Tibial nerve (tissue), 4 donors: ENCODE results near the gene C12orf75. TPM values are rescaled to one million over a fixed set of nuclear protein-coding genes. Genes with fewer than 3 reads are reported as not detected.

ENCODE experiments used
- DNase-seq, 2 donors: peaks; one replicate each; pipeline ENCODE4 v3.0.0-alpha.2; 2019; ENCODE audit warnings: low spot score in 2 of 2
- H3K27ac ChIP-seq, 4 donors: fragments of 200-600 bp; sonication (generic) in 3 of 4; one replicate each; pipeline ENCODE4 v1.5.1; 2017 to 2019; ENCODE audit warnings: mild to moderate bottlenecking in 1 of 4
- H3K27me3 ChIP-seq, 2 donors: fragments of 200-600 bp; sonication (generic) in 1 of 2; one replicate each; pipeline versions ENCODE4 v1.5.1 to v1.6.0; 2017 to 2019
- H3K36me3 ChIP-seq, 3 donors: fragments of 200-600 bp; sonication (generic); one replicate each; pipeline ENCODE4 v1.5.1; 2018 to 2019
- H3K4me1 ChIP-seq, 4 donors: fragments of 200-600 bp; sonication (generic) in 3 of 4; one replicate each; pipeline ENCODE4 v1.5.1; 2017 to 2019
- H3K4me3 ChIP-seq, 4 donors: fragments of 200-600 bp; sonication (generic) in 3 of 4; one replicate each; pipeline ENCODE4 v1.5.1; 2017 to 2019; ENCODE audit warnings: mild to moderate bottlenecking in 1 of 4, moderate library complexity in 1 of 4
- H3K9me3 ChIP-seq, 4 donors: fragments of 200-600 bp; sonication (generic) in 3 of 4; one replicate each; pipeline ENCODE4 v1.5.1; 2017 to 2019
- EP300 ChIP-seq, 2 donors: sonication (generic); formaldehyde crosslinking; IDR thresholded peaks; one replicate each; pipeline ENCODE4 v1.6.1; 2017; ENCODE audit warnings: antibody characterized with exemption in 2 of 2, mild to moderate bottlenecking in 1 of 2
- POLR2A ChIP-seq, 2 donors: fragments of 450-650 bp; IDR thresholded peaks; one replicate each; pipeline ENCODE4 v1.6.1; 2017; ENCODE audit warnings: antibody characterized with exemption in 2 of 2, mild to moderate bottlenecking in 2 of 2, moderate library complexity in 2 of 2
- WGBS, 2 donors: methylation state at CpG; one replicate each; pipeline ENCODE4 v1.1.5; 2018; 5-methylcytosine and 5-hydroxymethylcytosine counted together
- total RNA-seq, 4 donors: library from RNA; depleted of rRNA; stranded (reverse); fragments of >200 nt; gene quantifications; one replicate each; pipeline ENCODE4 v1.1.0, GENCODE V29; 2016
- TF ChIP-seq, protein P1 (sequence below), 5 experiments: fragments of 200-600 bp in 3 of 5; fragments of 450-650 bp in 2 of 5; sonication (generic) in 3 of 5; IDR thresholded peaks; one replicate each; pipeline ENCODE4 v1.5.1; 2016 to 2019; ENCODE audit warnings: antibody characterized with exemption in 5 of 5, mild to moderate bottlenecking in 3 of 5, moderate library complexity in 2 of 5

The C12orf75 gene
- total RNA-seq, 4 donors from 2014 or later: 12.6 to 29.7 (median 18.9) TPM

DNA sequence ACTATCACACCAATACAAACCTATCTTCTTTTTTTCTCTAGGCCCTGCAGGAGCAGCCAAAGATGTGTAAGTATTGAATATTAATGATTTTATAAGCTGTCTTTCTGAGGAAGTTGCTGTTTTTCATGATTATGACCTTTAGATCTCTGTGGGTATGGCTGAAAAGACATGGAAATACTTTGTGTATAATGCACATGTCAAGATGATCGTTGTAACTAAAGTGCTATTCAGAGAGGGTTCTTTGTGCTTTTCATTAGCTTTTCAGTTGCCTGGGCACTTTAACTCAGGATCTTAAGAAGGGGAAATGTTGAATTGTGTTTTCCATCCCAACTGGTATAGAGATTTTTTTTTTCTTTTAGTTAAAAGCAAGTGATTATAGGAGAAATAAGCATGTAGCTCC, 18.1 kb downstream of the C12orf75 start:
- 27 to 34% methylated on average over 1 of the region's 1 CpG for WGBS, 2 donors
- no peaks in the 10 kb centered on the region for H3K9me3 ChIP-seq
- H3K4me3 ChIP-seq: no peak overlapping the region
- no peak overlapping the region for H3K27ac ChIP-seq
- no peaks in the 10 kb centered on the region for H3K36me3 ChIP-seq
- no peak for DNase-seq
- TF ChIP-seq POLR2A (IDR thresholded peaks at IDR 0.05): no peak
- TF ChIP-seq EP300 (IDR thresholded peaks at IDR 0.05): no peak
- TF ChIP-seq, protein P1, sequence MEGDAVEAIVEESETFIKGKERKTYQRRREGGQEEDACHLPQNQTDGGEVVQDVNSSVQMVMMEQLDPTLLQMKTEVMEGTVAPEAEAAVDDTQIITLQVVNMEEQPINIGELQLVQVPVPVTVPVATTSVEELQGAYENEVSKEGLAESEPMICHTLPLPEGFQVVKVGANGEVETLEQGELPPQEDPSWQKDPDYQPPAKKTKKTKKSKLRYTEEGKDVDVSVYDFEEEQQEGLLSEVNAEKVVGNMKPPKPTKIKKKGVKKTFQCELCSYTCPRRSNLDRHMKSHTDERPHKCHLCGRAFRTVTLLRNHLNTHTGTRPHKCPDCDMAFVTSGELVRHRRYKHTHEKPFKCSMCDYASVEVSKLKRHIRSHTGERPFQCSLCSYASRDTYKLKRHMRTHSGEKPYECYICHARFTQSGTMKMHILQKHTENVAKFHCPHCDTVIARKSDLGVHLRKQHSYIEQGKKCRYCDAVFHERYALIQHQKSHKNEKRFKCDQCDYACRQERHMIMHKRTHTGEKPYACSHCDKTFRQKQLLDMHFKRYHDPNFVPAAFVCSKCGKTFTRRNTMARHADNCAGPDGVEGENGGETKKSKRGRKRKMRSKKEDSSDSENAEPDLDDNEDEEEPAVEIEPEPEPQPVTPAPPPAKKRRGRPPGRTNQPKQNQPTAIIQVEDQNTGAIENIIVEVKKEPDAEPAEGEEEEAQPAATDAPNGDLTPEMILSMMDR (IDR thresholded peaks at IDR 0.05): no peak
- peaks cover 0 to 31% (median 0%) of the 10 kb centered on the region in 4 donors for H3K4me1 ChIP-seq
- H3K27me3 ChIP-seq: no peaks in the 10 kb centered on the region

DNA sequence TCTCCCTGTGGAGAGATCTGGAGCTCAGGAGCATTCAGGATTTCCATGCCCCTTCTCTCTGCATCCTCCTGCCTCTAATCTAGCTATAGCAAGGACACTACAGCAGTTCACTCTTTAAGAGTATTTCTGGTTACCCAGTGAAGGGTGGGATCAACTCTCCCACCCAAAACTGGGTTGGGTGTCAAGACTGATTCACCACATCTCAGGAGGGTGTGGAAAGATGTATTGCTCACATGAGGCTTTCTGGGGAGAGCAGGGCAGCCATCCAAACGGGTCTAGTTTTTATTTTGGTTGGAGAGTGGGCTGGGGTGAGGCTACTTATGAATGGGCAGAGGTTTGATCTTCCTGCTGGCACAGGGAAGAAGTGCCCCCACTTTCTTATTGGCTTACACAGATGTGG, 18.6 kb downstream of the C12orf75 start:
- no peak overlapping the region for H3K27ac ChIP-seq
- no peak overlapping the region for H3K4me3 ChIP-seq
- TF ChIP-seq EP300 (IDR thresholded peaks at IDR 0.05) (no peak), POLR2A (IDR thresholded peaks at IDR 0.05) (no peak)
- TF ChIP-seq, protein P1 (IDR thresholded peaks at IDR 0.05): no peak
- no peaks in the 10 kb centered on the region for H3K27me3 ChIP-seq
- DNase-seq: no peak
- H3K9me3 ChIP-seq: no peaks in the 10 kb centered on the region
- H3K36me3 ChIP-seq: no peaks in the 10 kb centered on the region
- 35 to 42% methylated on average over 1 of the region's 1 CpG for WGBS, 2 donors
- peaks cover 0 to 31% (median 0%) of the 10 kb centered on the region in 4 donors for H3K4me1 ChIP-seq

GRCh38 chr12:105351523-105351922, 21.0 kb downstream of the C12orf75 start:
- H3K36me3 ChIP-seq: no peaks in the 10 kb centered on the region
- DNase-seq: no peak
- no peak overlapping the region for H3K4me3 ChIP-seq
- TF ChIP-seq, protein P1 (IDR thresholded peaks at IDR 0.05): no peak
- TF ChIP-seq EP300 (IDR thresholded peaks at IDR 0.05): no peak
- no peak for TF ChIP-seq POLR2A (IDR thresholded peaks at IDR 0.05)
- H3K9me3 ChIP-seq: no peaks in the 10 kb centered on the region
- H3K27me3 ChIP-seq: no peaks in the 10 kb centered on the region
- no peak overlapping the region for H3K27ac ChIP-seq
- WGBS, 2 donors: 87 to 88% methylated on average over 1 of the region's 1 CpG
- peaks cover 0 to 36% (median 0%) of the 10 kb centered on the region in 4 donors for H3K4me1 ChIP-seq

DNA sequence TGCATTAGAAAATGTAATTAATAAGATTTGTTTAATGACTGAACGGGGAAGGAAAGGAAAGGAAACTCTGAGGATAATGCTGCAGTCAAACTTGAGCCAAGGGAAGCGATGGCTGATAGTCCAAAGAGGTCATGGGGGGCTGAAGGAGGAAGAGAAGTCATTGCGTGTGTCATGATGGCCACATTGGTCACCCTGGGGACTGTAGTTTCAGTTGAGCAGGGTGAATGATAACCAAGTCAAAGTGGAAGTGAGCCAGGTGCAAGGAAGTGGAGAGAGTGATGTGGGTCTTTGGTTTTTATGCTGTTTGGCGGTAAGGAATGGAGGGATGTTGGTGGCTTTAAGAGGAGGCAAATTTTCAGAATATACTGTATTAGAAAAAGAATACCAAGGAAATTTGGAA, 21.6 kb downstream of the C12orf75 start:
- TF ChIP-seq, protein P1 (IDR thresholded peaks at IDR 0.05): no peak
- TF ChIP-seq EP300 (IDR thresholded peaks at IDR 0.05): no peak
- no peak for TF ChIP-seq POLR2A (IDR thresholded peaks at IDR 0.05)
- Histone ChIP-seq H3K9me3 (no peaks in the 10 kb centered on the region), H3K27me3 (no peaks in the 10 kb centered on the region), H3K4me3 (no peak overlapping the region), H3K27ac (no peak overlapping the region), H3K4me1 (peaks cover 0 to 36% (median 0%) of the 10 kb centered on the region in 4 donors), H3K36me3 (no peaks in the 10 kb centered on the region)
- WGBS, 2 donors: 90 to 92% methylated on average over 4 of the region's 4 CpGs
- no peak for DNase-seq

DNA sequence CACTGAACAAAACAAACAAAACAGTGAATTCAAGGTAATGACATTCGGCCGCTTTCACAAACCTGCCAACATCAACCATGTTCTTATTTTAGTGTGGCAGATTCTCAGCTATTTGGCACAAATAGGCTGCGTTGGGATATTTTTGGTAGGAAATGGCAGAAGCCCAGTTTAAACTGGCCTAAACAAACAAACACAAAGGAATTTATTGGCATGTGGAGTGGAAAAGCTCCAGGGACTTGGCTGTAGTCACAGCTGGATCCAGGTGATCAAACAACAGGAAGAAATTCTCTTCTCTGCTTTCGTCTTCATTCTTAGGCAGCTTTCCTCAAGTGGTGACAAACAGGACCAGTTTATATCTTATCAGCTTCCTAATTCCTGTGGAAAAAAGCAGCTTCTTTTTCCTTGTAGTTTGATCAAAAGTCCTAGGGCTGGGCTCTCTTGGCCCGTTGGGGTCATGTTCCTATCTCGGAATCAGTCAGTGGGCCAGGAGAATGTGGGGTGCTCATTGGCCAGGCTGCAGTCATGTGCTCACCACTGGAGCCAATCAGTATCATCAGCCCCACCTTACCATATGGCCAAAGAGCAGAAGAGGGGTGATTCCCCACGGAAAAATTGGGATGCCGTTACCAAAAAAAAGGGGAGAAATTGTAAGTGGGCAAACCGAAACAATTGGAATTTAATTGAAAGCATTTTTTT, 22.6 kb downstream of the C12orf75 start:
- Histone ChIP-seq H3K27ac (peak overlapping the region in 2 of 4 donors; percentile 52 to 57), H3K36me3 (no peaks in the 10 kb centered on the region), H3K27me3 (no peaks in the 10 kb centered on the region), H3K9me3 (no peaks in the 10 kb centered on the region), H3K4me1 (peaks cover 0 to 36% (median 0%) of the 10 kb centered on the region in 4 donors), H3K4me3 (peak overlapping the region in 1 of 4 donors; percentile 3)
- DNase-seq: no peak
- 58 to 65% methylated on average over 9 of the region's 9 CpGs for WGBS, 2 donors
- TF ChIP-seq, protein P1 (IDR thresholded peaks at IDR 0.05): no peak
- TF ChIP-seq EP300 (IDR thresholded peaks at IDR 0.05): peak in 1 of 2 donors; percentile 57
- no peak for TF ChIP-seq POLR2A (IDR thresholded peaks at IDR 0.05)
